HepG2 (cell line): ENCODE results near the gene TNFSF13. TPM values are rescaled to one million over a fixed set of nuclear protein-coding genes. Genes with fewer than 3 reads are reported as not detected.

Experiments used
- ATAC-seq: fragments of 200-7000 bp; cut with Tn5 transposase; 3 replicates; pipeline ENCODE4 v1.9.1; 2020; ENCODE audit warnings: mild to moderate bottlenecking, moderate library complexity
- BruUV-seq: library from RNA; stranded (reverse); fragments of 400-500 nt; replicated peaks from 2 replicates; lab custom pipeline; 2021; lab: Mats Ljungman, UMichigan
- CTCF ChIA-PET: fragments of 300-600 bp; formaldehyde crosslinking; extraction: SDS; loops from one replicate; lab custom pipeline; 2021; ENCODE audit warnings: low total read pairs, inconsistent platforms, low intra/inter-chr PET ratio; lab: Yijun Ruan, JAX
- POLR2A ChIA-PET: fragments of 350-600 bp; sonication (Branson Sonifier 250); formaldehyde crosslinking; loops from one replicate; lab custom pipeline; 2020; ENCODE audit warnings: antibody characterized with exemption, inconsistent platforms; lab: Yijun Ruan, JAX
- DNase-seq: peaks from one replicate; pipeline ENCODE4 v3.0.0-alpha.2; 2015; ENCODE audit warnings: low spot score
- FAIRE-seq: peaks from 3 replicates; lab custom pipeline; 2011; peaks lifted over from hg19 to GRCh38; lab: Jason Lieb, UNC
- H2AFZ ChIP-seq: one replicate; pipeline ENCODE4 v1.6.1; 2011; ENCODE audit warnings: low read length, inconsistent platforms
- H3K27ac ChIP-seq: fragments of 300-600 bp; 3 replicates; pipeline ENCODE4 v1.8.0; 2011; ENCODE audit warnings: mixed run types, mild to moderate bottlenecking, mixed read lengths, low read length, inconsistent platforms; ENCODE audit not compliant: insufficient read depth; ENCODE audit errors: extremely low read length
- H3K27me3 ChIP-seq, 2 experiments: fragments of 200-600 bp in 1 of 2; 2 replicates in 1 of 2; 3 replicates in 1 of 2; pipeline versions ENCODE4 v1.6.0 to v1.8.0; 2011; ENCODE audit warnings: low read length in 2 of 2, mild to moderate bottlenecking in 2 of 2, moderate library complexity in 2 of 2, inconsistent platforms in 1 of 2; ENCODE audit not compliant: insufficient read depth in 2 of 2, control insufficient read depth in 1 of 2
- H3K36me3 ChIP-seq, 2 experiments: fragments of 200-600 bp in 1 of 2; replicated peaks in 1 of 2; 2 replicates in 1 of 2; 3 replicates in 1 of 2; pipeline versions ENCODE4 v1.5.1 to v1.8.0; 2011; ENCODE audit warnings: low read length in 2 of 2, inconsistent platforms in 1 of 2; ENCODE audit not compliant: insufficient read depth in 2 of 2, control insufficient read depth in 1 of 2
- H3K4me1 ChIP-seq: 2 replicates; pipeline ENCODE4 v1.5.1; 2012; ENCODE audit warnings: low read length, inconsistent platforms; ENCODE audit not compliant: insufficient read depth
- H3K4me2 ChIP-seq: 2 replicates; pipeline ENCODE4 v1.6.0; 2011; ENCODE audit warnings: low read depth, low read length, inconsistent platforms
- H3K4me3 ChIP-seq, 3 experiments: fragments of 200-600 bp in 1 of 3; sonication (generic), shearing (Covaris generic) in 1 of 3; replicated peaks in 1 of 3; 2 replicates each; pipeline ENCODE4 v1.5.1; 2011 to 2016; ENCODE audit warnings: low read length in 3 of 3, inconsistent platforms in 2 of 3, low read depth in 2 of 3, mild to moderate bottlenecking in 2 of 3, control low read depth in 1 of 3, mixed read lengths in 1 of 3; ENCODE audit not compliant: insufficient read depth in 1 of 3
- H3K79me2 ChIP-seq: one replicate; pipeline ENCODE4 v1.6.1; 2011; ENCODE audit warnings: low read length, inconsistent platforms; ENCODE audit not compliant: insufficient read depth
- H3K9ac ChIP-seq: 2 replicates; pipeline ENCODE4 v1.6.0; 2011; ENCODE audit warnings: mild to moderate bottlenecking, low read depth, low read length, inconsistent platforms; ENCODE audit not compliant: insufficient read depth
- H3K9me3 ChIP-seq: 2 replicates; pipeline ENCODE4 v1.5.1; 2012; ENCODE audit warnings: mild to moderate bottlenecking, low read length
- H4K20me1 ChIP-seq: 2 replicates; pipeline ENCODE4 v1.6.0; 2011; ENCODE audit warnings: inconsistent platforms, mild to moderate bottlenecking, low read length, moderate library complexity; ENCODE audit not compliant: insufficient read depth
- ETV6 ChIP-seq: sonication (generic); formaldehyde crosslinking; conservative IDR thresholded peaks from 2 replicates; pipeline ENCODE4 v1.4.0; 2020; ENCODE audit warnings: missing genetic modification reagents
- GFI1 ChIP-seq: sonication (generic); formaldehyde crosslinking; IDR thresholded peaks from 2 replicates; pipeline ENCODE4 v1.5.0; 2020; ENCODE audit warnings: missing genetic modification reagents, mild to moderate bottlenecking, borderline replicate concordance
- NONO ChIP-seq, 2 experiments: fragments of 450-650 bp in 1 of 2; sonication (generic) in 1 of 2; formaldehyde crosslinking in 1 of 2; IDR thresholded peaks in 1 of 2; conservative IDR thresholded peaks in 1 of 2; 2 replicates each; pipeline versions ENCODE4 v1.6.1 to v1.8.0; 2017 to 2022; ENCODE audit warnings: mild to moderate bottlenecking in 1 of 2, missing genetic modification reagents in 1 of 2, moderate library complexity in 1 of 2
- PAF1 ChIP-seq: IDR thresholded peaks from 2 replicates; pipeline ENCODE4 v1.6.1; 2016; ENCODE audit warnings: missing genetic modification reagents, missing compliant biosample characterization
- RBFOX2 ChIP-seq: fragments of 200-400 bp; formaldehyde crosslinking; IDR thresholded peaks from 2 replicates; pipeline ENCODE4 v1.6.1; 2017; ENCODE audit warnings: low read depth, mild to moderate bottlenecking, low read length
- TARDBP ChIP-seq: sonication (generic); formaldehyde crosslinking; IDR thresholded peaks from 2 replicates; pipeline ENCODE4 v1.8.0; 2022; ENCODE audit warnings: mild to moderate bottlenecking, missing genetic modification reagents
- TCF12 ChIP-seq, 2 experiments: fragments of 450-650 bp in 1 of 2; sonication (generic) in 1 of 2; formaldehyde crosslinking in 1 of 2; IDR thresholded peaks; 2 replicates each; pipeline versions ENCODE4 v1.6.1 to v1.8.0; 2017 to 2022; ENCODE audit warnings: antibody characterized with exemption in 1 of 2, mild to moderate bottlenecking in 1 of 2, missing genetic modification reagents in 1 of 2, moderate library complexity in 1 of 2
- ZNF33B ChIP-seq: sonication (generic); formaldehyde crosslinking; IDR thresholded peaks from 2 replicates; pipeline ENCODE4 v1.5.1; 2020; ENCODE audit warnings: mild to moderate bottlenecking, missing genetic modification reagents
- in situ Hi-C: cut with HindIII; loops from 2 replicates; pipeline ENCODE4 v1.10.0; 2017; ENCODE audit warnings: low pct_unique_long_range_greater_than_20kb; ENCODE audit not compliant: extremely low pct_ligation_motif_present
- intact Hi-C: fragments of 100-400 bp; cut with micrococcal nuclease; formaldehyde crosslinking; loops from one replicate; pipeline ENCODE4 v1.10.0; 2022; ENCODE audit not compliant: unreplicated experiment
- polyA plus RNA-seq, 8 experiments: library from polyadenylated mRNA; depleted of rRNA in 3 of 8; stranded (reverse) in 7 of 8; unstranded in 1 of 8; fragments of >200 nt; fragmentation: Illumina TruSeq in 4 of 8; extraction: Trizol in 4 of 8; gene quantifications; 2 replicates each; pipeline versions ENCODE4 v1.2.1 to v1.2.3, GENCODE V29; 2011 to 2016; ENCODE audit warnings: low read depth in 4 of 8, missing spikeins in 1 of 8, mixed read lengths in 1 of 8; ENCODE audit not compliant: insufficient read depth in 1 of 8
- total RNA-seq, 5 experiments: library from RNA; depleted of rRNA; stranded (reverse); fragments of >200 nt; fragmentation: Illumina TruSeq; extraction: Trizol; gene quantifications; 2 replicates each; pipeline ENCODE4 v1.2.3, GENCODE V29; 2016; ENCODE audit warnings: low read depth in 1 of 5
- TF ChIP-seq, protein P1 (sequence below): sonication (generic); formaldehyde crosslinking; IDR thresholded peaks from 2 replicates; pipeline ENCODE4 v1.5.0; 2020; ENCODE audit warnings: mild to moderate bottlenecking, low read depth, missing genetic modification reagents, borderline replicate concordance
- TF ChIP-seq, protein P2 (sequence below): sonication (generic); formaldehyde crosslinking; IDR thresholded peaks from 2 replicates; pipeline ENCODE4 v1.5.0; 2020; ENCODE audit warnings: missing genetic modification reagents
- TF ChIP-seq, protein P3 (sequence below): sonication (generic); formaldehyde crosslinking; IDR thresholded peaks from 2 replicates; pipeline ENCODE4 v1.9.0; 2021; ENCODE audit warnings: missing genetic modification reagents, mild to moderate bottlenecking, borderline replicate concordance
- TF ChIP-seq, protein P4 (sequence below): sonication (generic); formaldehyde crosslinking; IDR thresholded peaks from 2 replicates; pipeline ENCODE4 v1.4.0; 2020; ENCODE audit warnings: missing genetic modification reagents

TNFSF13 gene
- total and polyA plus RNA-seq, 2 of the 13 experiments (the other 11 are each of a cell fraction or from before 2014, with no cell fraction given): 2.5 to 3.3 TPM

DNA sequence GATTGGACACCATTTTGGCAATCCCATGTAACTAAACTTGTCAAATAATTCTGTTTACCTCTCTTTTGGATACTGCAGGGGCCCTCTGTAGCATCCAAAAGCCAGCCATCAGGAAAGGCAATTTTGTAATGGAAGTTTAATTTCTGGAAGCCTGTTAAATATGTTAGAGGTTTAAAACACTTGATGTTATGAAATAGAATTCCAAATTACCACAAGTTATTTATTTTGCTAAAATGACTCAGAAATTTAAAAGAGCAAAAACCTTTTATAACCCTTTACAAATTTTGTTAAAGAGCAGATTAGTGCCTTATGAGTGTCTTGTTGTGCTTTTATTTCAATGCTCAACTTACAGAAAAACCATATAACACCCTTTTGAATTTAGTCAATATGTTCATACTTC lies 29.7 kb upstream of the TNFSF13 start:
- no peaks in the 10 kb centered on the region for H3K79me2 ChIP-seq
- in situ Hi-C loops: no loop called here

More for the DNA sequence above, 29.7 kb upstream of the TNFSF13 start:
- no peaks in the 10 kb centered on the region for H3K9me3 ChIP-seq
- intact Hi-C loops: no loop called here
- DNase-seq (no peak), ATAC-seq (no peak), FAIRE-seq (no peak)
- TF ChIP-seq TCF12 (IDR thresholded peaks at IDR 0.05) (no peak), TCF12 (CRISPR knock-in tag; IDR thresholded peaks at IDR 0.05) (no peak), PAF1 (CRISPR knock-in tag) (no peak), GFI1 (CRISPR knock-in tag) (no peak), TARDBP (CRISPR knock-in tag) (no peak), ZNF33B (CRISPR knock-in tag) (no peak), ETV6 (CRISPR knock-in tag) (no peak), RBFOX2 (no peak), NONO (IDR thresholded peaks at IDR 0.05) (no peak), NONO (CRISPR knock-in tag; conservative IDR thresholded peaks at IDR 0.05) (no peak)
- TF ChIP-seq, protein P1, sequence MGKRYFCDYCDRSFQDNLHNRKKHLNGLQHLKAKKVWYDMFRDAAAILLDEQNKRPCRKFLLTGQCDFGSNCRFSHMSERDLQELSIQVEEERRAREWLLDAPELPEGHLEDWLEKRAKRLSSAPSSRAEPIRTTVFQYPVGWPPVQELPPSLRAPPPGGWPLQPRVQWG (CRISPR knock-in tag): no peak
- TF ChIP-seq, protein P2, sequence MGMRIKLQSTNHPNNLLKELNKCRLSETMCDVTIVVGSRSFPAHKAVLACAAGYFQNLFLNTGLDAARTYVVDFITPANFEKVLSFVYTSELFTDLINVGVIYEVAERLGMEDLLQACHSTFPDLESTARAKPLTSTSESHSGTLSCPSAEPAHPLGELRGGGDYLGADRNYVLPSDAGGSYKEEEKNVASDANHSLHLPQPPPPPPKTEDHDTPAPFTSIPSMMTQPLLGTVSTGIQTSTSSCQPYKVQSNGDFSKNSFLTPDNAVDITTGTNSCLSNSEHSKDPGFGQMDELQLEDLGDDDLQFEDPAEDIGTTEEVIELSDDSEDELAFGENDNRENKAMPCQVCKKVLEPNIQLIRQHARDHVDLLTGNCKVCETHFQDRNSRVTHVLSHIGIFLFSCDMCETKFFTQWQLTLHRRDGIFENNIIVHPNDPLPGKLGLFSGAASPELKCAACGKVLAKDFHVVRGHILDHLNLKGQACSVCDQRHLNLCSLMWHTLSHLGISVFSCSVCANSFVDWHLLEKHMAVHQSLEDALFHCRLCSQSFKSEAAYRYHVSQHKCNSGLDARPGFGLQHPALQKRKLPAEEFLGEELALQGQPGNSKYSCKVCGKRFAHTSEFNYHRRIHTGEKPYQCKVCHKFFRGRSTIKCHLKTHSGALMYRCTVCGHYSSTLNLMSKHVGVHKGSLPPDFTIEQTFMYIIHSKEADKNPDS (CRISPR knock-in tag): no peak
- TF ChIP-seq, protein P3, sequence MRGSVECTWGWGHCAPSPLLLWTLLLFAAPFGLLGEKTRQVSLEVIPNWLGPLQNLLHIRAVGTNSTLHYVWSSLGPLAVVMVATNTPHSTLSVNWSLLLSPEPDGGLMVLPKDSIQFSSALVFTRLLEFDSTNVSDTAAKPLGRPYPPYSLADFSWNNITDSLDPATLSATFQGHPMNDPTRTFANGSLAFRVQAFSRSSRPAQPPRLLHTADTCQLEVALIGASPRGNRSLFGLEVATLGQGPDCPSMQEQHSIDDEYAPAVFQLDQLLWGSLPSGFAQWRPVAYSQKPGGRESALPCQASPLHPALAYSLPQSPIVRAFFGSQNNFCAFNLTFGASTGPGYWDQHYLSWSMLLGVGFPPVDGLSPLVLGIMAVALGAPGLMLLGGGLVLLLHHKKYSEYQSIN: no peak
- TF ChIP-seq, protein P4, sequence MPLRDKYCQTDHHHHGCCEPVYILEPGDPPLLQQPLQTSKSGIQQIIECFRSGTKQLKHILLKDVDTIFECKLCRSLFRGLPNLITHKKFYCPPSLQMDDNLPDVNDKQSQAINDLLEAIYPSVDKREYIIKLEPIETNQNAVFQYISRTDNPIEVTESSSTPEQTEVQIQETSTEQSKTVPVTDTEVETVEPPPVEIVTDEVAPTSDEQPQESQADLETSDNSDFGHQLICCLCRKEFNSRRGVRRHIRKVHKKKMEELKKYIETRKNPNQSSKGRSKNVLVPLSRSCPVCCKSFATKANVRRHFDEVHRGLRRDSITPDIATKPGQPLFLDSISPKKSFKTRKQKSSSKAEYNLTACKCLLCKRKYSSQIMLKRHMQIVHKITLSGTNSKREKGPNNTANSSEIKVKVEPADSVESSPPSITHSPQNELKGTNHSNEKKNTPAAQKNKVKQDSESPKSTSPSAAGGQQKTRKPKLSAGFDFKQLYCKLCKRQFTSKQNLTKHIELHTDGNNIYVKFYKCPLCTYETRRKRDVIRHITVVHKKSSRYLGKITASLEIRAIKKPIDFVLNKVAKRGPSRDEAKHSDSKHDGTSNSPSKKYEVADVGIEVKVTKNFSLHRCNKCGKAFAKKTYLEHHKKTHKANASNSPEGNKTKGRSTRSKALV (CRISPR knock-in tag): no peak
- CTCF ChIA-PET: no interaction called here
- H3K4me1 ChIP-seq: peaks cover 27% of the 10 kb centered on the region
- H3K36me3 ChIP-seq: no peaks in the 10 kb centered on the region
- no TSS peak for BruUV-seq
- no peak overlapping the region for H3K4me3 ChIP-seq
- H3K4me2 ChIP-seq: no peak overlapping the region
- H3K9ac ChIP-seq: no peak overlapping the region
- no peak overlapping the region for H3K27ac ChIP-seq
- peaks cover 0 to 1% of the 10 kb centered on the region in 2 experiments; a peak in 1 of 5 replicates for H3K27me3 ChIP-seq
- no peaks in the 10 kb centered on the region for H4K20me1 ChIP-seq
- POLR2A ChIA-PET: no interaction called here
- H2AFZ ChIP-seq: no peak overlapping the region
